HG02763 (cell line): ENCODE results near the gene TIGD1.

ENCODE experiments used
- ATAC-seq: cut with Tn5 transposase; IDR thresholded peaks from one replicate; pipeline ENCODE4 v1.9.1; 2021; ENCODE audit warnings: mild to moderate bottlenecking, moderate library complexity; ENCODE audit not compliant: unreplicated experiment

TIGD1 gene

DNA sequence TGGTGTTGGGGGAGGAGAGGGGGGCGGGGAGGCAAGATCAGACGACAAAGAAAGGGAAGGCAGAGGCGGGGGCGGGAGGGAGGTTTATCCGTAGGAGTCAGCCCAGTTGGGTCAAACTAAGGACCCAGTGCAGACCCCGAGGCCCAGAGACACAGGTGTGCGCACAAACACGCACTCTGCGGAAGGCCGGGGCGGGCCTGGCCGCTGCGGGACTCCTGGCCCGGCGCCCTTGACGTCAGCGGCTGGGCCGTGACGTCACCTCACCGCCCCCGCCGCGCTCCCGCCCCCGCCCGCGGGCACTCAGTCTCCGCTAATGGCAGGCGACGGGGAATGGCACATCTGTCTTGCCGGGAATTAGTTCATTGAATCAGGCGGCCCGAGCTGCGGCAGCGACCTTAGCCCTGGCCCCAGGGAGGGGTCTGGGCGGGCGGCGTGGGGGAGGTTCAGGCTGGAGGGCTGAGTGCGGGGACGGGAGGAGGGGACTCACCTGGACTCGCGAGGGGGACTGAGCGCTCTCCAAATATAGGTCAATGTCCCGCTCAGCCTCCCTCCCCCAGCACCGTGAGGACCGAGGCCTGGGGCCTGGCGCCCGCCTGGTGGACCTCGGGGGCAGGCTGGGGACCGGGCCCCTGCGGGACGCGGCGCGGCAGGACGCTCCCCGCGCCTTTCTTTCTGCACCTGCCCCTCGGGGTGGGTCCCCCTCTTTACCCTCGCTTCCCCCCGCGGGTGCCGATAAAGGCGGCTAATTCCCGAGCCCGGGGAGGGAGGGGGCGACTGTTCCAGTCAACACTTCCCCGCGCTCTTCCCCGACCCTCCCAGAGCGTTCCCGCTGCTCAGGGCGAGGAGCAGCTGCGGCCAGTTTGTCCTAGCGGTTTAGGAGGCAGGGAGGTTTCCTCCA, 47.2 kb downstream of the TIGD1 start:
- ATAC-seq, result no peak

- no peak for ATAC-seq
These were observed 47.8 kb downstream of the TIGD1 start for GRCh38 chr2:232502511-232502910.

GRCh38 chr2:232501794-232502390, 48.5 kb downstream of the TIGD1 start:
- no peak for ATAC-seq

GRCh38 chr2:232501331-232501771, 49.0 kb downstream of the TIGD1 start:
- ATAC-seq, result no peak

DNA sequence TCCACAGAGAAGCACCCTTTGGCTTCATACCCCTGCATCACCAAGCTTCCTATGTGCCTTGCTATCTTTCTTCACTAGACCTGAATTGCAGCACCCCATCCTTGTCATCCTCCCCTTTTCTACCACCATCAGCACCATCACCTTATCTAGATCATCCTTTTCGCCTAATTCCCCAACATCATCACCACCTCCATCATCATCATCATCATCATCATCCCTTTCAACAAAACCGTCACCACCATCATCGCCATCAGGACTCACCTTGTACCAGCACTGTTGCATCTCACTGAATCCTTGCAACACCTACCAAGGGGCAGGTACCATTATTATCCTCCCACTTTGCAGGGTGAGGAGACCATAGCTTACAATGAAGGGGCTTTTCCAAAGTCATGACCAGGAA, 51.9 kb downstream of the TIGD1 start:
- no peak for ATAC-seq
